Stromal cell of bone marrow (primary cell): ENCODE results near the gene GPR3.

Experiments used
- DNase-seq: peaks from one replicate; pipeline ENCODE4 v3.0.0-alpha.2; 2012; ENCODE audit warnings: low read depth

GPR3 gene

GRCh38 chr1:27392096-27392777 lies at the start of gene GPR3:
Gene GPR3, plus strand, starts transcription at chr1:27392622. Its CDS starts 1,177 bp downstream, at chr1:27393799.
- DNase-seq, result peak; percentile 81

GRCh38 chr1:27342778-27343638 lies 49.4 kb upstream of the GPR3 start:
- no peak for DNase-seq

- DNase-seq, result no peak
Observed at GRCh38 chr1:27343639-27344025, 48.8 kb upstream of the GPR3 start.

GRCh38 chr1:27345272-27345671 lies 47.1 kb upstream of the GPR3 start:
- no peak for DNase-seq

- no peak for DNase-seq
Observed at GRCh38 chr1:27346357-27346756, 46.1 kb upstream of the GPR3 start.

GRCh38 chr1:27346991-27347624 lies 45.3 kb upstream of the GPR3 start:
- DNase-seq, result no peak

GRCh38 chr1:27348861-27349783 lies 43.3 kb upstream of the GPR3 start:
- DNase-seq, result no peak

GRCh38 chr1:27349784-27350662 lies 42.4 kb upstream of the GPR3 start:
- DNase-seq, result peak; percentile 21

GRCh38 chr1:27350663-27351540 lies 41.5 kb upstream of the GPR3 start:
- DNase-seq, result no peak

GRCh38 chr1:27351541-27352107 lies 40.8 kb upstream of the GPR3 start:
- DNase-seq, result no peak

- DNase-seq, result no peak
Observed at GRCh38 chr1:27353166-27353565, 39.3 kb upstream of the GPR3 start.

GRCh38 chr1:27353629-27354028 lies 38.8 kb upstream of the GPR3 start:
- no peak for DNase-seq

GRCh38 chr1:27355683-27356082 lies 36.7 kb upstream of the GPR3 start:
- DNase-seq, result no peak

- DNase-seq, result no peak
Observed at GRCh38 chr1:27356277-27356618, 36.2 kb upstream of the GPR3 start.

- DNase-seq, result no peak
Observed at GRCh38 chr1:27356619-27357280, 35.7 kb upstream of the GPR3 start.

- DNase-seq, result no peak
Observed at GRCh38 chr1:27357281-27358037, 35.0 kb upstream of the GPR3 start.

GRCh38 chr1:27358038-27358927 lies 34.1 kb upstream of the GPR3 start:
- DNase-seq, result no peak
